ENCODE data around the gene PINLYP.

The PINLYP gene

GRCh38 chr19:43532962-43533545, 42.5 kb upstream of the PINLYP start, which contains the start of gene ZNF575:
TSS of gene ZNF575 (plus strand) at chr19:43533188. CDS start at chr19:43534423, 1,235 bp downstream.
- FAIRE-seq (no peak), DNase-seq (ENCODE audit: insufficient read length, low spot score) (peak; percentile 55)

GRCh38 chr19:43533546-43534304, 41.9 kb upstream of the PINLYP start:
- FAIRE-seq (peak; percentile 69), DNase-seq (ENCODE audit: insufficient read length, low spot score) (peak; percentile 78)
- no peak for TF ChIP-seq CTCF (IDR thresholded peaks at IDR 0.05; ENCODE audit: insufficient read depth, missing control alignments)

More at GRCh38 chr19:43532962-43533545, 42.5 kb upstream of the PINLYP start, which contains the start of gene ZNF575:
- TF ChIP-seq CTCF (IDR thresholded peaks at IDR 0.05; ENCODE audit: insufficient read depth, missing control alignments): no peak

- TF ChIP-seq CTCF (IDR thresholded peaks at IDR 0.05; ENCODE audit: insufficient read depth, missing control alignments): no peak
- FAIRE-seq (no peak), DNase-seq (ENCODE audit: insufficient read length, low spot score) (no peak)
Measured at GRCh38 chr19:43534305-43534815, 41.2 kb upstream of the PINLYP start.

GRCh38 chr19:43534816-43535761, 40.5 kb upstream of the PINLYP start:
- peak; percentile 75 for TF ChIP-seq CTCF (IDR thresholded peaks at IDR 0.05; ENCODE audit: insufficient read depth, missing control alignments)
- DNase-seq (ENCODE audit: insufficient read length, low spot score) (no peak), FAIRE-seq (no peak)

GRCh38 chr19:43538922-43539321, 36.7 kb upstream of the PINLYP start:
- no peak for TF ChIP-seq CTCF (IDR thresholded peaks at IDR 0.05; ENCODE audit: insufficient read depth, missing control alignments)
- DNase-seq (ENCODE audit: insufficient read length, low spot score): no peak
- FAIRE-seq: no peak

GRCh38 chr19:43540381-43540780, 35.2 kb upstream of the PINLYP start:
- DNase-seq (ENCODE audit: insufficient read length, low spot score): no peak
- no peak for TF ChIP-seq CTCF (IDR thresholded peaks at IDR 0.05; ENCODE audit: insufficient read depth, missing control alignments)
- FAIRE-seq: no peak
